ENCODE data around the gene USP25. TPM values are rescaled to one million over a fixed set of nuclear protein-coding genes. Genes with fewer than 3 reads are reported as not detected.

The USP25 gene
- total RNA-seq, 1 experiment from 2014 or later: 26.1 TPM

- Histone ChIP-seq H3K27me3 (ENCODE audit: control insufficient read depth, insufficient read depth, low read length) (no peaks in the 10 kb centered on the region), H3K4me1 (ENCODE audit: control insufficient read depth, insufficient read depth, low read length) (peaks cover 7% of the 10 kb centered on the region; the same call in 1 of the 2 replicates), H3K9me3 (ENCODE audit: control insufficient read depth, insufficient read depth, low read depth, low read length) (no peaks in the 10 kb centered on the region), H3K27ac (ENCODE audit: low read length) (no peak overlapping the region), H3K36me3 (ENCODE audit: control insufficient read depth, insufficient read depth, low read length) (no peaks in the 10 kb centered on the region), H3K4me3 (ENCODE audit: low read depth in 2 of 2, low read length in 2 of 2) (no peak overlapping the region)
- ChIA-PET CTCF (no interaction called here), POLR2A (no interaction called here)
- in situ Hi-C loops (cut with HindIII; ENCODE audit: low pct_unique_long_range_greater_than_20kb, low sequenced_read_pairs) (no loop called here), intact Hi-C loops (cut with micrococcal nuclease; ENCODE audit: unreplicated experiment) (no loop called here)
- DNase-seq (ENCODE audit: low read depth, low spot score): no peak
- no peak for ATAC-seq
- no peak for TF ChIP-seq CTCF (IDR thresholded peaks at IDR 0.05)
- TF ChIP-seq TCF7L2 (IDR thresholded peaks at IDR 0.05; ENCODE audit: low read depth, low read length): no peak
- no peak for TF ChIP-seq REST (IDR thresholded peaks at IDR 0.05; ENCODE audit: insufficient read depth in 1 of 2, low read depth in 2 of 2, low read length in 1 of 2)
- TF ChIP-seq SIN3A (IDR thresholded peaks at IDR 0.05; ENCODE audit: borderline replicate concordance, insufficient read depth, low read depth, low read length): no peak
- TF ChIP-seq POLR2AphosphoS5 (IDR thresholded peaks at IDR 0.05; ENCODE audit: low read depth, low read length): no peak
- no TSS peak for BruUV-seq (replicated peaks)
These were observed 122.4 kb downstream of the USP25 start for GRCh38 chr21:15852146-15852545.

DNA sequence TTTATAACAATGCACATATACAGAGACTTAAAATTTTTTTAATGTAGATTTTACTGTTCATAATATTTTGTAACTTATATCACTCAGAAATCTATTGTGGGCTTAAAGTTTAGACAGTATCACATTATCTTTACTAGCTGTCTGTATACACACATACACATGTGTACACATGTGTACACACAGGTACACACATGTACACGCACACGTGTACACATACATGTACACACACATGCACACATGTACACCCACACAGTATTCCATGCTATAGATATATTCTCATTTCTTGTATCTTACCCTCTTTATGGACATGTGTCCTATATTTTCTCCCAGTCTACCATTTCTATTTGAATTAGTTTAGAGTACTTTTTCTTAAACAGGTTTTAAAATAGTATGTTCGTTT, 123.3 kb downstream of the USP25 start:
- in situ Hi-C loops (cut with HindIII; ENCODE audit: low pct_unique_long_range_greater_than_20kb, low sequenced_read_pairs): no loop called here
- DNase-seq (ENCODE audit: low read depth, low spot score) (no peak), ATAC-seq (no peak)
- H3K36me3 ChIP-seq (ENCODE audit: control insufficient read depth, insufficient read depth, low read length): no peaks in the 10 kb centered on the region
- H3K27me3 ChIP-seq (ENCODE audit: control insufficient read depth, insufficient read depth, low read length): no peaks in the 10 kb centered on the region
- H3K4me1 ChIP-seq (ENCODE audit: control insufficient read depth, insufficient read depth, low read length): peaks cover 6% of the 10 kb centered on the region; the same call in 1 of the 2 replicates
- ChIA-PET POLR2A (no interaction called here), CTCF (no interaction called here)
- no peak overlapping the region for H3K4me3 ChIP-seq (ENCODE audit: low read depth in 2 of 2, low read length in 2 of 2)
- intact Hi-C loops (cut with micrococcal nuclease; ENCODE audit: unreplicated experiment): no loop called here
- H3K9me3 ChIP-seq (ENCODE audit: control insufficient read depth, insufficient read depth, low read depth, low read length): no peaks in the 10 kb centered on the region
- no peak for TF ChIP-seq REST (IDR thresholded peaks at IDR 0.05; ENCODE audit: insufficient read depth in 1 of 2, low read depth in 2 of 2, low read length in 1 of 2)
- no peak for TF ChIP-seq CTCF (IDR thresholded peaks at IDR 0.05)
- TF ChIP-seq POLR2AphosphoS5 (IDR thresholded peaks at IDR 0.05; ENCODE audit: low read depth, low read length): no peak
- TF ChIP-seq TCF7L2 (IDR thresholded peaks at IDR 0.05; ENCODE audit: low read depth, low read length): no peak
- TF ChIP-seq SIN3A (IDR thresholded peaks at IDR 0.05; ENCODE audit: borderline replicate concordance, insufficient read depth, low read depth, low read length): no peak
- BruUV-seq (replicated peaks): no TSS peak
- no peak overlapping the region for H3K27ac ChIP-seq (ENCODE audit: low read length)

Data from Panc1 (cell line).